ENCODE data around the gene ZNF177.
A peak's percentile ranks its signal among the peaks of the same experiment; 100 is the strongest.

ZNF177 gene

GRCh38 chr19:9407827-9408226 is 45.0 kb downstream of the ZNF177 start:
- intact Hi-C loops (cut with DNase I), result no loop called here

GRCh38 chr19:9413240-9413954 is 50.6 kb downstream of the ZNF177 start:
- no peak for DNase-seq
- intact Hi-C loops (cut with DNase I), result no loop called here

More at GRCh38 chr19:9407827-9408226, 45.0 kb downstream of the ZNF177 start:
- DNase-seq, result no peak

- intact Hi-C loops (cut with DNase I), result no loop called here
- no peak for DNase-seq
Observed at GRCh38 chr19:9427941-9428340, 65.1 kb downstream of the ZNF177 start.

DNA sequence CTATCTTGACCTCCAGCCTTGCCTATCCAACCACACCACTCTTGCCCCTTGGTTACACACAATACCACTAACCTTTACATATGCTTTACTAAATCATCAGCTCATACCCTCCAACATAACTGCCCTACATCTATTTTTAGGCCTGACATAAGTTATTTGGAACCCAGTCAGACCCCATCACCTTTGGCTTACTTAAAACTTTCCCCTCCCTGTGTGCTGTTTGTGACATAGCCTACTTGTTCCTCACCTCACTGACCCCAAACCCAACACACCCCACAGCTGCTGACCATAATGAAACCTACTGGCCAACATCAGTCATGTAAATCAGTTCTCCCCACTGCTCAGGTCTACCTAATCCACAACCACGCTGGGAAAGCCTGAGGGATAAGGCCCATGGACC is 67.6 kb downstream of the ZNF177 start:
- intact Hi-C loops (cut with DNase I), result loop anchor here (10.0 kb wide), 1 partner anchor 116 kb away; no protein-coding TSS in a partner anchor
- DNase-seq, result no peak

DNA sequence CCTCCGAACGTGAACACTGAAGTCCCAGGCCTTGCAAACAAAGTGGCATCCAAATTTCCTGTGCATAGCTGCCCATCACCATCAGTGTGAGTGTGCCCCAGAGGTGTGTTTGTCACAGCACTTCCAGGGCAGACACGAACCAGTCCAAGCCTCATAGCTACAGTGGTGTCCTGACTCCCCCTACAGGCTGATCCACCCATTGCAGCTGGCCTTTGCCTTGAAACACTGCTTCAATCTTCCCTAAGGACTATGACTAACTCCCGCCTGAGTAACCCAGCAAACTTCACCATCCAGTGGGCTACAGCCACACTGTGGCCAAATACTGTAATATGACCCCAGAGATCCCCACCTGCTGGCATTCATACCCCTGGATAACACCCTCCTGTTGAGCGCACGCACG is 68.7 kb downstream of the ZNF177 start:
- intact Hi-C loops (cut with DNase I), result loop anchor here (10.0 kb wide), 1 partner anchor 117 kb away; no protein-coding TSS in a partner anchor
- peak in 24 of 42 donors; percentile 3 to 65 (median 32) for DNase-seq
